Superior temporal gyrus (tissue), 1 donor: ENCODE data around the gene ZNF17.
"Not testable (repeated sequence)": the region's sequence is repeated elsewhere in the genome, so short reads cannot be mapped to it uniquely, and the experiment has no call there.

ENCODE experiments used
- DNase-seq: peaks from one replicate; pipeline ENCODE4 v3.0.0-alpha.2; 2016; ENCODE audit errors: extremely low spot score

ZNF17 gene

DNA sequence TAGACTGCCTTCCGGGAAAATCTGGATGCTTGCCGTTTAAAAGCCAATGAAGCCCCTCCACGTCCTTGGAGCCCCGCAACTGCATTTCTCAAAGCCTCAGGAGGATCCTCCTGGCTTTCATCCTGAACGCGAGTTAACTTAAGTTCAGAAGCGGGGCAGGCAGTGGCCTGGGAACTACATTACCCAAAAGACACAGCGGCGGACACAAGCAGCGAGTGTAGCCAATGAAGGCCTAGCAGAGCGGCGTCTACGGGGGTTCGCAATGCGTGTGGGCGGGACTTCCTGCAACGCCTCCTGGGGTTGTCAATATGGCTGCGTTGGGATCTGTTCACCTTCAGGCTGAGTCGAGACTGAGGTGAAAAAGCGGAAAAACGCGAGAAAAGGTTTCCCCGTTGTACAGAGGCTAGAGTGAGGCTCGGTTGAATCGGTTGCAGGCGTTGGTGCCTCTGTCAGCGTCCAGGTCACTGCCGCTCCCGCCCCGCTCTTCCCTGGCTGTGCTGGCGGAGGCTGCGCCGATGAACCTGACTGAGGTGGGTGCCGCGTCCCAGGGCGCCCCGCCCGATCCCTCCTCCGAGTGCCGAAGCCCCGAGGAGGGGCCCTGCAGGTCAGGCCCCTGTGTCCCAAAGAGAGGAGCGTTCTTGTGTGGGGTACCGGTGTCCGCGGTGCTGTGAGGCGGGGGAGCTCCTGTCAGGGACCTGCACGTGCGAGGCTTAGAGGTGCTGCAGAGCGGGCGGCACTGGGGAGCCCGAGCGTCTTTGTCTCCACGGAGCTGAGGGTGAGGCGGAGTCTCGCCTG lies at the start of gene ZNF17:
Gene ZNF17, plus strand, starts transcription at position 285 of the 795 bp plus-strand sequence. CDS start 2,455 bp downstream, outside the sequence.
- DNase-seq: peak; percentile 98

DNA sequence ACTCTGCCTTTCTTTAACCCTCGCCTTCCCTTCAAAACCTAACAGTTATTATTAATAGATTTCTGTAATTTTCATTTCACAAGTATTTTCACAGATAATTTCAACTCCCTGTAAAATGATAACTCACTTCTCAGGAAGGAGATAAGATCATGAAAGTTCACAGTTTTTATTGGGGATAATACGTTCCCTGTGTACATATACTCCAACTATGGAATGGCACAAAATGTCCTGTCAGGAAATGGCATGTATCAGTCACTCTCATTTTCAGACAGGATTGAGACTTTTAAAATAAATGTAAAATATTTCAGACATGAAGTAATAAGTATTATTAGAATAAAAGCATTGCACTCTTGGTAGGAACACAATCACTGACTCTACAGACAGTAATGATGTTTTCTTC lies 48.5 kb upstream of the ZNF17 start:
- DNase-seq: no peak

DNA sequence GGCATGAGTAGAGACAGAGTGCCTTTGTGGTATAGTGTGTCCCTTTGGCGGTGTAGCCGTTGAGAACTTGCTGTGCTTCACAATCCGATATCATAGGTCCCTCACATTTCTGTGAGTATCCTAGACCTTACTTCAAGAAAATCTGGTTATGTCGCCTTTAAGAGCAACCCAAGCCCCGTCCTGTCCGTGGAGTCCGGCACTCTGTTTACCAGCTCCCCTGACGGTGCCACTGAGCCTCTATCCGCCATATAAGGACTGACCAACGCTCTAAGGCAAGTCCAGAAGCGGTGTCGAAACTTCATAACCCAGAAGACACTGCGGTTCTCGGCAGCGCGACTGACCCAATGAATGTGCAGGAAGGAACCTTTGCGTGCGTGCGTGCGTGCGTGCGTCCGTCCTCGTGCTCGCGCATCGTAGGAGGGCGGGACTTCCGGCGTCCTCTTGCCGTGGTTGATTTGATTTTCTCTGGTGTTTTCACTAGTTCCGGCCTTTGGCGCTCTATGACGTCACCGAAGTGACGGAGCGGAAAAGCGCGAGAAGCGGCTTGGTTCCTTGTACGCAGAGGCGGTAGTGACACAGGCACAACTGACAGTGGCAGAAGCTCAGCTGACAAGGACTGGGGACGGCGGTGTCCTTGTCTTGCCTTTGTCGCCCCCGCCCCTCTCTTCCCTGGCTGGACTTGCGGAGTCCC lies 47.8 kb upstream of the ZNF17 start, which contains the start of the genes TRAPPC2B and ZNF547:
Gene TRAPPC2B, plus strand, starts transcription at position 555 of the 691 bp plus-strand sequence. CDS start 1,283 bp downstream, outside the sequence.
Gene ZNF547, plus strand, starts transcription at position 555 of the 691 bp plus-strand sequence. CDS start 5,005 bp downstream, outside the sequence.
- DNase-seq: peak; percentile 99

DNA sequence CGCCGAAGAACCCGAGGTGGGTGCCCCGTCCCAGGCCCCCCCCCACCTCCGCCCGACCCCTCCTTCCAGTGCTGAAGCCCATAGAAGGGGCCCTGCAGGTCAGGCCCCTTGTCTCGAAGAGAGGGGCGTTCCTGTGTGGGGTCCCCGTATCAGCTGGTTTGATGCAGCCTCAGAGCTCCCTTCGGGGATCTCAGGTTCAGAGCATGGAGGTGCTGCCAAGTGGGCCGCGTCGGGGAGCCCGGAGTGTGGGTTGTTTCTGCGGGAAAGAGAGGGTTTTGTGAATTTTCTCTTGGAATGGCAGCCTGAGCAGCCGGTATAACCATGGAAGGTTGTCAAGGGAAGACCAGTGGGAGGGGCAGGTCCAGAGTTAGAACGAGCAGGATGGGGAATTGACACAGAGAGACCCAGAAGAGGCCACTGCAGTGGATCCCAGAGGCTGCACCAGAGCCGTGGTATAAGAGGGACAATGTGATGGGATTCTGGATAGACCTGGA lies 47.2 kb upstream of the ZNF17 start:
- no peak for DNase-seq

DNA sequence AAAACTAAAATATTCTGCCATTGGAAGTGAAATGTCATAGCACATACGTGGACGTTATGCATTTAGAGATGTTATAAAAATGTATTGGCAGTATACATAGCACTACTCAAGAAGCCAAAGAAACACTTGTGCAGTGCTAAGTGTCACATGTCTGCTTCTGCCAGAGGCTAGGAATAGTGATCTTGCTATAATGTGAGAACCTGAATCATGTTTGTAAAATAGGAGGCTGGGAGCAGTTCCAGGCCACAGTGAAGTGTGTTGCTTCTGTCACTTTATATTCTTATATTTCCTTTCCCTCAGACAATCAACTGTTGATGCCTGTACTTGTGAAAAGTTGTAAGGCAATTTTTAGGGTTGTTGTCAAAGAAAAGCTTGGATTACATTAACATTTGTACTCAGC lies 44.2 kb upstream of the ZNF17 start:
- DNase-seq: no peak

DNA sequence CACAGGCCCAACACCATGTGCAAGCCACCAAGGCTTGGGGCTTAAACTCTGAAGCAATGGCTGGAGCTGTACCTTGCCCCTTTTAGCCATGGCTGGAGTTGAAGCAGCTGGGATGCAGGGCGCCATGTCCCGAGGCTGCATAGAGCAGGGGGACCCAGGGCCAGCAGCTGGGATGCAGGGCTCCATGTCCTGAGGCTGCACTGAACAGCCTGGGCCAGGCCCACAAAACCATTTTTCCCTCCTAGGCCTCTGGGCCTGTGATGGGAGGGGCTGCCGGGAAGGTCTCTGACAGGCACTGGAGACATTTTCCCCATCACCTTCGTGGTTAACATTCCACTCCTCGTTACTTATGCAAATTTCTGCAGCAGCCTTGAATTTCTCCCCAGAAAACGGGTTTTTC lies 36.8 kb upstream of the ZNF17 start:
- no peak for DNase-seq

- DNase-seq: not testable (repeated sequence)
Observed at GRCh38 chr19:57374647-57375046, 36.3 kb upstream of the ZNF17 start.

DNA sequence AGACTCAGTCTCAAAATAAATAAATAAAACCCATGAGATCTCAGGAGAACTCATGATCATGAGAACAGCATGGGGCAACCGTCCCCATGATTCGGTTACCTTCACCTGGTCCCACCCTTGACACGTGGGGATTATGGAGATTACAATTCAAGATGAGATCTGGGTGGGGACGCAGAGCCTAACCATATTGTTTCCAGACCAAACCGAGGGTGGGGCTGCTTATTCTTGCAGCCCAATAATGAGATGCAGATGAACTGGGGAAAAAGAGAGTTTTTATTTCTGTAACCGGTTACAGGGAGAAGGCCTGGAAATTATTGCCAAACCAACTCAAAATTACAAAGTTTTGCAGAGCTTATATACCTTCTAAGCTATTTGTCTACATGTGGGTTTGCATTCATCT lies 34.8 kb upstream of the ZNF17 start:
- no peak for DNase-seq

- DNase-seq: no peak
Observed at GRCh38 chr19:57377498-57378146, 33.3 kb upstream of the ZNF17 start.

GRCh38 chr19:57380923-57381322 lies 30.0 kb upstream of the ZNF17 start:
- DNase-seq: no peak

DNA sequence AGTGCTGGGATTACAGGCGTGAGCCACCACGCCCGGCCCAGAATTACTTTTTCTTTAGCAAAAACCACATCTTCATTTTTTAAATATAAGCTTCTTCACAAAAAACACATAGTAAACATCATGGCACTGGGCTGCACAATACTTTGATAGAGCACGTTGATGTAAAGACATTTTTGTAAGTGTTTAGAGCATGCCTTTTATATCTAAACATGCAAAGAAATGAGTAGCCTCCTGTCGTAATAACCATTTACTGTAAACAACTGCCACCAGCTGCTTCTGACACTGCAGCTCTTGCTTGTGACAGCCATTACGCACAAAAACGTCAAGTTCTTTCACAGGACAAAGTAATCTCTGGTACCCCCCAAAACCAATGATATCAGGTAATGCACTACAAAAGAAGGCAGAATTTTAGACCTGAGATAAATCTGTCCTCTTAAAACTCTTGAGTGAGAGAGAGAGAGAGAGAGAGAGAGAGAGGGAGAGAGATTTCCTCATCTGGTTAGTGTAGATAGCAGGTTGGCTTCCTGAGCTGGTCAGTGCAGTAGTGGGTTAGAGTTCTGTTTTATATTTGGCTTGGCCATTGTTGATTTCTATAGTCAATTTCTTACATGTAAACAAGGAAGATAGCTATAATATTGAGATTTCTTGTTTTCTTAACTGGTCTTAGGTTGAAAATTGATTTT lies 28.0 kb upstream of the ZNF17 start:
- no peak for DNase-seq

GRCh38 chr19:57389194-57389729 lies 21.7 kb upstream of the ZNF17 start:
- DNase-seq: no peak

DNA sequence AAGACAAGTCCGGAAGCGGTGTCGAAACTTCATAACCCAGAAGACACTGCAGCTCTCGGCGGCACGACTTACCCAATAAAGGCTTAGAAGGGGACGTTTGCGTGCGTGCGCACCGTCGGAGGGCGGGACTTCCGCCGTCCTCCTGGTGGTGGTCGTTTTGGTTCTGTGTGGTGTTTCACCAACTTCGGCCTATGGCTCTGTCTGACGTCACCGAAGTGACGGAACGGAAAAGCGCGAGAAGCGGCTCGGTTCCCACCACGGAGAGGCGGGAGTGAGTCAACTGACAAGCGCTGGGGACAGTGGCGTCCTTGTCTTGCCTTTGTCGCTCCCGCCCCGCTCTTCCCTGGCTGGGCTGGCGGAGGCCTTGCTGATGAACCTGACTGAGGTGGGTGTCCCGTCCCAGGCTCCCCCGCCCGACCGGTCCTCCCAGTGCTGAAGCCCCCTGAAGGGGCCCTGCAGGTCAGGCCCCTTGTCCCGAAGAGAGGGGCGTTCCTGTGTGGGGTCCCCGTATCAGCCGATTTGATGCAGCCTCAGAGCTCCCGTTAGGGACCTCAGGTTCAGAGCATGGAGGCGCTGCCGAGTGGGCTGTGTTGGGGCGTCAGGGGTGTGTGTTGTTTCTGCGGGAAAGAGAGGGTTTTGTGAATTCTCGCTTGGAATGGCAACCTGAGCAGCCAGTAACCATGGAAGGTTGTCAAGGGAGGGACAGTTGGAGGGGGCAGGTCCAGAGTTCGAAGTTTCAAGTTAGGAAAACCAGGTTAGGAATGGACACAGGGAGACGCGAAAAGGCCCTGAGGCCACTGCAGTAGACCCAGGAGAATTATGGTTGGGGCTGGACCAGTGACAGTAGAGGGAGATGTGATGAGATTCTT lies 21.0 kb upstream of the ZNF17 start, which contains the start of gene ZNF548:
Gene ZNF548, plus strand, starts transcription at position 125 of the 869 bp plus-strand sequence. Its CDS starts 246 bp downstream, at position 371.
- peak; percentile 99 for DNase-seq

DNA sequence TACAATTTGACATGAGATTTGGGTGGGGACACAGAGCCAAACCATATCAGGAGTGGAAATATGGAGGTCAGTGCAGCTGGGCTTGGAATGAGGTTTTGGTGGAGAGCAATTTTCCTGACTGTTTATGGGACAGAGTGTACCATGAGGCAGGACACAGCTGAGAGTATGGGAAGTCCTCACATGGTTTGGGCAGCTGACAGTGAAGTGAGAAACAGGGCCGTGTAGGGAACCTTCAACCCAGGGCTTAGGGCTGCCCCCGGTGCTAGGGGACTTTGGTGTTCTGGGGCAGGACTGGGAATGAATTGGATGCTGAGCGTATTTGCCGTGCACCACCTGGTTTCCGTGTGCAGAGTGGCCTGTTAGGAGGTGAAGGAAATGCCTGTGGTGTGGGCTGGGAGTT lies 15.3 kb upstream of the ZNF17 start:
- no peak for DNase-seq

DNA sequence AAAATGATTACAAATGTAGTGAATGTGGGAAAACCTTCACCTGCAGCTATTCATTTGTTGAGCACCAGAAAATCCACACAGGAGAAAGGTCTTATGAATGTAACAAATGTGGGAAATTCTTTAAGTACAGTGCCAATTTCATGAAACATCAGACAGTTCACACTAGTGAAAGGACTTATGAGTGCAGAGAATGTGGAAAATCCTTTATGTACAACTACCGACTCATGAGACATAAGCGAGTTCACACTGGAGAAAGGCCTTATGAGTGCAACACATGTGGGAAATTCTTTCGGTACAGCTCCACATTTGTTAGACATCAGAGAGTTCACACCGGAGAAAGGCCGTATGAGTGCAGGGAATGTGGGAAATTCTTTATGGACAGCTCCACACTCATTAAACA lies 12.1 kb upstream of the ZNF17 start:
- no peak for DNase-seq

- DNase-seq: no peak
Observed at GRCh38 chr19:57403737-57404563, 7.0 kb upstream of the ZNF17 start.

DNA sequence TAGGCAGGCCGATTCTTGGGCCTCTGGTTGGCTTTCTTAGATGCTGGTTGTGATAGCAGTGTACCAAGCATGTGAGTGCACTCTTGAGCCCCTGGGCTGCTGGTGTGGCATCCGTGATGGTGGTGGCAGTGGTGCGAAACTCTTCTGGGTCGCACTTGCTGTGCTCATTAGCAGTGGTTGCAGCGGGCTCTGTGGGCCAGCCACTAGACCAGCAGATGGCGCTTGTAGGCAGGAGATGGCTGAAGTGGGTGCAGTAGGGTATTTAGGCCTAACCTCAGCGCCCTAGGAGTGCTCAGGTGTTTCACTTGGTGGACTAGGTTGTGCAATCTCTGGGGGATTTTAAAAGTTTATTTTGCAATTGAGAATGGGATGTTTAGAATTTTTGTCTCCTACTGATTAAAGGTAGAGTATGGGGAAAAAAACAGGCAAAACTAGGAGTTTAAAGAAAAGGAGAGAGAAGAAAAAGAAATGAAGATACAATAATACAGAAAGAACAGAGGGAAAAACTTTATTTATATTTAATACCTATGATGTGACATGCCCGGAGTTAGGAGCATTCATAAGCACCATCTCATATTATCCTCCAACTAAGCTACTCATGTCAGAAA lies 4.3 kb upstream of the ZNF17 start:
- DNase-seq: peak; percentile 26

GRCh38 chr19:57419439-57419838 lies 8.5 kb downstream of the ZNF17 start:
- no peak for DNase-seq

DNA sequence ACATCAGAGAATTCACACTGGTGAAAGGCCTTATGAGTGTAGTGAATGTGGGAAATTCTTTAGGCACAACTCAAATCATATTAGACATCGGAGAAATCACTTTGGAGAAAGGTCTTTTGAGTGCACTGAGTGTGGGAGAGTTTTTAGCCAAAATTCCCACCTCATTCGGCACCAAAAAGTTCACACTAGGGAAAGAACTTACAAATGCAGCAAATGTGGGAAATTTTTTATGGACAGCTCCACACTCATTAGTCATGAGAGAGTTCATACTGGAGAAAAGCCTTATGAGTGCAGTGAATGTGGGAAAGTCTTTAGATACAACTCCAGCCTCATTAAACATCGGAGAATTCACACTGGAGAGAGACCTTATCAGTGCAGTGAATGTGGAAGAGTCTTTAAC lies 10.1 kb downstream of the ZNF17 start:
- DNase-seq: no peak
